K562 (cell line): ENCODE data around the gene CCDC167. TPM values are rescaled to one million over a fixed set of nuclear protein-coding genes. Genes with fewer than 3 reads are reported as not detected.
A peak's percentile ranks its signal among the peaks of the same experiment; 100 is the strongest.

ENCODE experiments used
- CBX1 ChIP-seq: sonication (generic); IDR thresholded peaks from 2 replicates; pipeline ENCODE4 v1.6.1; 2016; ENCODE audit warnings: antibody characterized with exemption, low read depth, mild to moderate bottlenecking
- CREB5 ChIP-seq: fragments of 250-450 bp; sonication (Bioruptor Pico); IDR thresholded peaks from 2 replicates; pipeline ENCODE4 v1.5.0; 2020; ENCODE audit warnings: mild to moderate bottlenecking
- E2F5 ChIP-seq: sonication (generic); formaldehyde crosslinking; IDR thresholded peaks from 2 replicates; pipeline ENCODE4 v1.8.0; 2022; ENCODE audit warnings: mild to moderate bottlenecking, missing genetic modification reagents
- ETS2 ChIP-seq: IDR thresholded peaks from 2 replicates; pipeline ENCODE4 v1.6.1; 2016; ENCODE audit warnings: borderline replicate concordance, missing genetic modification characterization, mild to moderate bottlenecking, moderate library complexity, missing compliant biosample characterization; ENCODE audit not compliant: poor library complexity, severe bottlenecking
- HLTF ChIP-seq: fragments of 450-650 bp; IDR thresholded peaks from 2 replicates; pipeline ENCODE4 v1.6.1; 2016
- HNRNPUL1 ChIP-seq: fragments of 200-400 bp; formaldehyde crosslinking; IDR thresholded peaks from 2 replicates; pipeline ENCODE4 v1.6.1; 2017; ENCODE audit warnings: low read length
- LCOR ChIP-seq: sonication (generic); formaldehyde crosslinking; IDR thresholded peaks from 2 replicates; pipeline ENCODE4 v1.8.0; 2022; ENCODE audit warnings: mild to moderate bottlenecking, missing genetic modification reagents
- PATZ1 ChIP-seq: fragments of 250-450 bp; sonication (Bioruptor Pico); IDR thresholded peaks from 2 replicates; pipeline ENCODE4 v1.5.0; 2020; ENCODE audit warnings: mild to moderate bottlenecking, borderline replicate concordance
- POLR2G ChIP-seq: fragments of 200-400 bp; formaldehyde crosslinking; IDR thresholded peaks from 2 replicates; pipeline ENCODE4 v1.6.1; 2017; ENCODE audit warnings: low read depth, mild to moderate bottlenecking, antibody characterized with exemption, low read length, moderate library complexity
- PURB ChIP-seq: sonication (generic); formaldehyde crosslinking; IDR thresholded peaks from 2 replicates; pipeline ENCODE4 v1.9.0; 2021; ENCODE audit warnings: low read depth, mild to moderate bottlenecking, missing genetic modification reagents
- RHOXF2B ChIP-seq: fragments of 250-450 bp; sonication (Bioruptor Pico); conservative IDR thresholded peaks from 2 replicates; pipeline ENCODE4 v1.5.1; 2021
- RNF2 ChIP-seq: sonication (generic); IDR thresholded peaks from 2 replicates; pipeline ENCODE4 v1.6.1; 2016
- SLC30A9 ChIP-seq: fragments of 250-450 bp; sonication (Bioruptor Pico); IDR thresholded peaks from 2 replicates; pipeline ENCODE4 v1.8.0; 2022; ENCODE audit warnings: mild to moderate bottlenecking, moderate library complexity
- SRSF7 ChIP-seq: fragments of 200-400 bp; formaldehyde crosslinking; optimal IDR thresholded peaks from 2 replicates; pipeline ENCODE3; 2017; ENCODE audit warnings: mild to moderate bottlenecking, low read depth, low read length
- WHSC1 ChIP-seq: IDR thresholded peaks from one replicate; pipeline ENCODE4 v1.6.1; 2012; ENCODE audit warnings: low read length, control low read depth, inconsistent platforms
- ZBTB33 ChIP-seq: sonication (generic); formaldehyde crosslinking; IDR thresholded peaks from 2 replicates; pipeline ENCODE4 v1.8.1; 2023; ENCODE audit warnings: mild to moderate bottlenecking, missing genetic modification reagents
- ZBTB49 ChIP-seq: sonication (generic); formaldehyde crosslinking; IDR thresholded peaks from 2 replicates; pipeline ENCODE4 v1.8.0; 2022; ENCODE audit warnings: missing genetic modification reagents, mild to moderate bottlenecking, borderline replicate concordance
- ZBTB7A ChIP-seq: IDR thresholded peaks from 2 replicates; pipeline ENCODE4 v1.6.1; 2011; ENCODE audit warnings: low read depth, mild to moderate bottlenecking, low read length, moderate library complexity, borderline replicate concordance; ENCODE audit not compliant: control insufficient read depth
- polyA plus RNA-seq, 8 experiments: library from polyadenylated mRNA; depleted of rRNA in 4 of 8; stranded (reverse) in 5 of 8; unstranded in 3 of 8; fragments of >200 nt; fragmentation: Nextera tagmentation in 2 of 8; fragmentation: Illumina TruSeq in 1 of 8; extraction: Ambion mirVana in 2 of 8; extraction: Trizol in 1 of 8; gene quantifications; 2 replicates each; pipeline versions ENCODE4 v1.2.1 to v1.2.3, GENCODE V29; 2011 to 2014; ENCODE audit warnings: inconsistent platforms in 1 of 8, missing spikeins in 1 of 8
- total RNA-seq, 7 experiments: library from RNA; depleted of rRNA in 6 of 7; stranded (reverse); fragments of >200 nt in 6 of 7; fragmentation: Illumina TruSeq in 2 of 7; extraction: Trizol in 2 of 7; gene quantifications; 2 replicates each; pipeline versions ENCODE4 v1.2.1 to v1.2.3, GENCODE V29; 2011 to 2021; ENCODE audit warnings: low replicate concordance in 1 of 7

The CCDC167 gene
- total and polyA plus RNA-seq, 9 of the 15 experiments (the other 6 are each of a cell fraction or from before 2014, with no cell fraction given), result 26.0 to 114 (median 45.2) TPM

GRCh38 chr6:37499433-37500293, at the start of gene CCDC167 (continued):
- no peak for TF ChIP-seq ZBTB49 (CRISPR knock-in tag)
- TF ChIP-seq HLTF, result no peak
- TF ChIP-seq HNRNPUL1, result no peak
- TF ChIP-seq CREB5, result no peak
- no peak for TF ChIP-seq ZBTB33 (CRISPR knock-in tag)
- no peak for TF ChIP-seq CBX1
- no peak for TF ChIP-seq WHSC1
- TF ChIP-seq SLC30A9 (CRISPR knock-in tag), result no peak
- no peak for TF ChIP-seq PATZ1 (CRISPR knock-in tag)
- TF ChIP-seq E2F5 (CRISPR knock-in tag), result no peak
- TF ChIP-seq RNF2, result no peak
- TF ChIP-seq ZBTB7A, result no peak; the same call in 1 of the 2 replicates
- no peak for TF ChIP-seq PURB (CRISPR knock-in tag)
- no peak for TF ChIP-seq SRSF7
- peak; percentile 74 for TF ChIP-seq POLR2G
- TF ChIP-seq ETS2 (tag), result no peak
- TF ChIP-seq RHOXF2B (CRISPR knock-in tag), result no peak
- peak; percentile 70 for TF ChIP-seq LCOR (CRISPR knock-in tag)
